Measurements from ENCODE around the gene SLC14A1. TPM values are rescaled to one million over a fixed set of nuclear protein-coding genes. Genes with fewer than 3 reads are reported as not detected.

SLC14A1 gene
- total and polyA plus RNA-seq, 10 of the 15 experiments (the other 5 are each of a cell fraction or from before 2014, with no cell fraction given), result 0.06 to 0.67 (median 0.10) TPM; not detected in 2

GRCh38 chr18:45723567-45724355 is at the start of gene SLC14A1 (continued):
- TF ChIP-seq PKNOX1 (IDR thresholded peaks at IDR 0.05), result no peak
- TF ChIP-seq RELA (IDR thresholded peaks at IDR 0.05; ENCODE audit: borderline replicate concordance, partially characterized antibody), result no peak
- TF ChIP-seq, protein P1, sequence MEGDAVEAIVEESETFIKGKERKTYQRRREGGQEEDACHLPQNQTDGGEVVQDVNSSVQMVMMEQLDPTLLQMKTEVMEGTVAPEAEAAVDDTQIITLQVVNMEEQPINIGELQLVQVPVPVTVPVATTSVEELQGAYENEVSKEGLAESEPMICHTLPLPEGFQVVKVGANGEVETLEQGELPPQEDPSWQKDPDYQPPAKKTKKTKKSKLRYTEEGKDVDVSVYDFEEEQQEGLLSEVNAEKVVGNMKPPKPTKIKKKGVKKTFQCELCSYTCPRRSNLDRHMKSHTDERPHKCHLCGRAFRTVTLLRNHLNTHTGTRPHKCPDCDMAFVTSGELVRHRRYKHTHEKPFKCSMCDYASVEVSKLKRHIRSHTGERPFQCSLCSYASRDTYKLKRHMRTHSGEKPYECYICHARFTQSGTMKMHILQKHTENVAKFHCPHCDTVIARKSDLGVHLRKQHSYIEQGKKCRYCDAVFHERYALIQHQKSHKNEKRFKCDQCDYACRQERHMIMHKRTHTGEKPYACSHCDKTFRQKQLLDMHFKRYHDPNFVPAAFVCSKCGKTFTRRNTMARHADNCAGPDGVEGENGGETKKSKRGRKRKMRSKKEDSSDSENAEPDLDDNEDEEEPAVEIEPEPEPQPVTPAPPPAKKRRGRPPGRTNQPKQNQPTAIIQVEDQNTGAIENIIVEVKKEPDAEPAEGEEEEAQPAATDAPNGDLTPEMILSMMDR (IDR thresholded peaks at IDR 0.05 in 2 of 3, conservative IDR thresholded peaks at IDR 0.05 in 1 of 3; ENCODE audit: control insufficient read depth in 2 of 3, extremely low read depth in 1 of 3, insufficient read depth in 1 of 3, low read depth in 3 of 3, low read length in 3 of 3), result no peak
- TF ChIP-seq SREBF2 (IDR thresholded peaks at IDR 0.05; ENCODE audit: low read length), result no peak
- no peak for TF ChIP-seq BCL11A (IDR thresholded peaks at IDR 0.05; ENCODE audit: low read depth, low read length)
- TF ChIP-seq MTA2 (IDR thresholded peaks at IDR 0.05; ENCODE audit: low read depth), result no peak
- no peak for TF ChIP-seq ZBED1 (IDR thresholded peaks at IDR 0.05; ENCODE audit: borderline replicate concordance)
- TF ChIP-seq CEBPB (IDR thresholded peaks at IDR 0.05; ENCODE audit: borderline replicate concordance in 1 of 2, low read depth in 2 of 2, low read length in 2 of 2), result no peak
- TF ChIP-seq NFIC (IDR thresholded peaks at IDR 0.05; ENCODE audit: low read depth, low read length), result no peak
- TF ChIP-seq IKZF1 (conservative IDR thresholded peaks at IDR 0.05), result no peak
- no peak for TF ChIP-seq PML (IDR thresholded peaks at IDR 0.05; ENCODE audit: low read length)
